ENCODE measurements around the gene OGT.

OGT gene

DNA sequence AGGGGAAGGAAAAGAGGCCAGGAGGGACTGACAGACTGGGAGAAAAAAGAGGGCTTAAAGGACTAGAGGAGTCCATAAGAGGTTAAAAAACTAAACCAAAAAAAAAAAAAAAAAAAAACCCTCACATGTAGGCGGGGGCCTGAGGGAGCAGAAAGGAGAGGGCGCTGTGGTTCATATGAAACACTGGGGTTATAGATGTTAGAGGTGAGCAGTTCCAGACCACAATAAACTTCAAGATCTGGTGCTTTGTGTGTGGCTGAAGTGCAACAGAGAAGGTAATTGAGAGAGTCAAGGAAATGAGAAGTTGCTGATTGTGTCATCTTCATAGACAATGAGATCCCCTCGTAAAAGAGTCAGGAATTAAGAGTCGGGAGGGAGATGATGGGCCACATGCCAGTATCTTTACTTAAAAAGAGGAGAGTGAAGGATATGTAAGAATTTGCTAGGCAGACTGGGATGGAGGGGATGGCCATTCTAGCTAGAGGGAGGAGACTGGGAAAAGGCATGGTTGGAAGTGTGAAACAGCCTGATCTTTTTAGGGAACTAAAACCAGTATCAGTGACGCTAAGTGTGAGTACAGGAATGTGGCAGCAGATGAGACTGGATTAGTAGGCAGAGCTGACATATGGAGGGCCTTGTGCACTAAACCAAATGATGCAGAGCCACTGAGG lies 18.4 kb upstream of the OGT start:
- Histone ChIP-seq H3K4me1 (ENCODE audit: control insufficient read depth in 1 of 2, insufficient read depth in 1 of 2, low read depth in 1 of 2, low read length in 1 of 2) (peaks cover 5% of the 10 kb centered on the region in 2 experiments), H3K9me3 (no peaks in the 10 kb centered on the region), H3K27me3 (no peaks in the 10 kb centered on the region), H3K4me3 (ENCODE audit: low read depth in 1 of 2, low read length in 1 of 2) (peak overlapping the region in 1 of 2 experiments; percentile 38), H3K36me3 (no peaks in the 10 kb centered on the region), H3K27ac (peak overlapping the region; percentile 66)
- no peak for TF ChIP-seq CTCF (IDR thresholded peaks at IDR 0.05)

GRCh38 chrX:71515038-71515396 lies 17.9 kb upstream of the OGT start:
- H3K4me3 ChIP-seq (ENCODE audit: low read depth in 1 of 2, low read length in 1 of 2): no peak overlapping the region
- TF ChIP-seq CTCF (IDR thresholded peaks at IDR 0.05): no peak
- H3K4me1 ChIP-seq (ENCODE audit: control insufficient read depth in 1 of 2, insufficient read depth in 1 of 2, low read depth in 1 of 2, low read length in 1 of 2): peaks cover 5% of the 10 kb centered on the region in 2 experiments
- H3K27ac ChIP-seq: peak overlapping the region; percentile 66
- H3K36me3 ChIP-seq: no peaks in the 10 kb centered on the region
- H3K27me3 ChIP-seq: no peaks in the 10 kb centered on the region
- H3K9me3 ChIP-seq: no peaks in the 10 kb centered on the region

DNA sequence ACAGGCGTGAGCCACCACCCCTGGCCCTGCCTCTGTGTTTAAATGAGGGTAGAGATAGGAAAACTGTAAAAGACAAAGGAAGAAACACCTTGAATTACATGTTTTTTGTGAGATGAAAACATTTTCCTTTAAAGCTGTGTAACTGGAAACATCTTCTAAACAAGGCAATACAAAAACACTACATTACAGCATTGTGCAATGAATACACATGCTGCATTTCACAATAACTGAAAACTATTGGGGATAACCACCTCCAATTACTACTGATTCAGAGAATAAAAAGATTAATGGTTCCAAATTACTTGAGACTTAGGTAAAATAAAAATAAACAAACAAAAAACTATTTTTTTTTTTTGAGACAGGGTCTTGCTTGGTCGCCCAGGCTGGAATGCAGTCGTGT lies 7.6 kb upstream of the OGT start:
- no peak for TF ChIP-seq CTCF (IDR thresholded peaks at IDR 0.05)
- no peaks in the 10 kb centered on the region for H3K9me3 ChIP-seq
- H3K36me3 ChIP-seq: no peaks in the 10 kb centered on the region
- no peaks in the 10 kb centered on the region for H3K4me1 ChIP-seq (ENCODE audit: control insufficient read depth in 1 of 2, insufficient read depth in 1 of 2, low read depth in 1 of 2, low read length in 1 of 2)
- no peak overlapping the region for H3K4me3 ChIP-seq (ENCODE audit: low read depth in 1 of 2, low read length in 1 of 2)
- no peak overlapping the region for H3K27ac ChIP-seq
- no peaks in the 10 kb centered on the region for H3K27me3 ChIP-seq

DNA sequence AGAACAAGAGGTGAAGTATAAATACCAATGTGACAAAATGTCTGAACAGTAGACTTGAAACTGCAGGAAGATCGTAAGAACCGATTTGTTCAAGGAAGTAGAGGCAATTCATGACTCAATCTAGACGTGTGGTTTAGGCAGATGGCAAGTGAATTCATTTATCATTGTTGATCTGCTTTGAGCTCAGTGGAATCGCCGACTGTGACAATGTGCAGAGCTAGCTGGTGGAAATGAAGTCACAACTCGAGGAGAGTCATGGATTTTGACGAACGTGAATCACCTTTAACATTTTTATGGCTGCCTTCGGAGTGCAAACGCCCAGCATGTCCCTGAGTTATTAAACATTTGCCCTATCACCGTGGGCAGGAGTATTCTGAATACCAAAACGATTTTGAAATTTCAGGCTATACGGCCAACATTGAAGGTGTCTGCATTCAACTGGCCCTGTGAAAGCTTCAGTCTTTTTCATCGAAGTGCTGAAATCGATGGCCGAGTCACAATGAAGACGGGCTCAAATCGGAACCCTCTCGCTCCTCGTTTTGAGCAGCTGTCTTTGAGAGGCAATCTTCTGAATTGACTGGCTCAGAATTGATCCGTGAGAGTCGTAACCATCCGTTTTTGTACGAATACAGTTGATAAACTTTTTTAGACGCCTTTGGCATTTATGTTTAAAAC lies 689 bp upstream of the OGT start:
- H3K9me3 ChIP-seq: no peaks in the 10 kb centered on the region
- peaks cover 24 to 33% of the 10 kb centered on the region in 2 experiments for H3K4me1 ChIP-seq (ENCODE audit: control insufficient read depth in 1 of 2, insufficient read depth in 1 of 2, low read depth in 1 of 2, low read length in 1 of 2)
- no peak for TF ChIP-seq CTCF (IDR thresholded peaks at IDR 0.05)
- no peaks in the 10 kb centered on the region for H3K36me3 ChIP-seq
- H3K27ac ChIP-seq: peak overlapping the region; percentile 95
- no peaks in the 10 kb centered on the region for H3K27me3 ChIP-seq
- H3K4me3 ChIP-seq (ENCODE audit: low read depth in 1 of 2, low read length in 1 of 2): peak overlapping the region; percentile 70 to 76

DNA sequence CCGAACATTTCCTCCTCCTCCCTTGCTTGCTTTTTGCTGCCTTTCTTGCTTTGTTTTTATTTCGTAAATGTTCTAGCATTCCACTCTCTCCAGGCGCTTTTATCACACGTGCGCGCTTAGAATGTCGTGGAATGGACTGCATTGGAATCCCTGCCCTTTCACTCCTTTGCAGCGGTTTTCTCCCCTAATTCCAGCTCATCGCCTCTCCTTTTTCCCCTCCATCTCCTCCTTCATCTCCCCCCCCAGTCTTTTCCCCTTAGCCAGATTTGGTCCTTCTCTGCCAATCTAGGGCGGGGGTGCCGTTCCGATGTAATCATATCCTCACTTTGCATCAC lies 579 bp downstream of the OGT start:
- peak overlapping the region; percentile 95 for H3K27ac ChIP-seq
- H3K36me3 ChIP-seq: no peaks in the 10 kb centered on the region
- peaks cover 24 to 33% of the 10 kb centered on the region in 2 experiments for H3K4me1 ChIP-seq (ENCODE audit: control insufficient read depth in 1 of 2, insufficient read depth in 1 of 2, low read depth in 1 of 2, low read length in 1 of 2)
- TF ChIP-seq CTCF (IDR thresholded peaks at IDR 0.05): no peak
- no peaks in the 10 kb centered on the region for H3K27me3 ChIP-seq
- H3K9me3 ChIP-seq: no peaks in the 10 kb centered on the region
- H3K4me3 ChIP-seq (ENCODE audit: low read depth in 1 of 2, low read length in 1 of 2): peak overlapping the region; percentile 70 to 76

All from neutrophil (primary cell).